SK-N-MC (cell line): Measurements from ENCODE around the gene FOLH1.
"Not testable (repeated sequence)": the region's sequence is repeated elsewhere in the genome, so short reads cannot be mapped to it uniquely, and the experiment has no call there.

ENCODE experiments used
- DNase-seq: peaks from one replicate; pipeline ENCODE4 v3.0.0-alpha.2; 2011; ENCODE audit warnings: low read depth, low spot score
- H3K27ac ChIP-seq: fragments of 200-600 bp; sonication (generic); 2 replicates; pipeline ENCODE4 v1.5.1; 2016; ENCODE audit warnings: mixed run types
- H3K36me3 ChIP-seq: fragments of 200-600 bp; sonication (generic); 2 replicates; pipeline ENCODE4 v1.6.1; 2017; ENCODE audit warnings: antibody characterized with exemption, low read length, mixed read lengths; ENCODE audit not compliant: insufficient read depth
- H3K4me3 ChIP-seq: fragments of 200-600 bp; sonication (generic); 2 replicates; pipeline ENCODE4 v1.5.1; 2016
- H3K9ac ChIP-seq: fragments of 200-600 bp; sonication (generic); 2 replicates; pipeline ENCODE4 v1.8.0; 2017; ENCODE audit warnings: mixed run types, mixed read lengths; ENCODE audit not compliant: insufficient read length
- H3K9me3 ChIP-seq: fragments of 200-600 bp; sonication (generic); 2 replicates; pipeline ENCODE4 v1.6.1; 2017; ENCODE audit warnings: low read depth, mild to moderate bottlenecking, antibody characterized with exemption, low read length, moderate library complexity, mixed read lengths
- EZH2 ChIP-seq: fragments of 200-600 bp; sonication (generic); IDR thresholded peaks from one replicate; pipeline ENCODE4 v1.6.1; 2017; ENCODE audit warnings: antibody characterized with exemption
- FOXP2 ChIP-seq: optimal IDR thresholded peaks from 2 replicates; pipeline ENCODE3; 2011; ENCODE audit warnings: mild to moderate bottlenecking, moderate library complexity; ENCODE audit not compliant: insufficient read depth; ENCODE audit errors: extremely low read length, control extremely low read depth
- POLR2AphosphoS5 ChIP-seq: IDR thresholded peaks from 2 replicates; pipeline ENCODE4 v1.6.1; 2012; ENCODE audit warnings: mild to moderate bottlenecking, low read depth, low read length, borderline replicate concordance

FOLH1 gene

DNA sequence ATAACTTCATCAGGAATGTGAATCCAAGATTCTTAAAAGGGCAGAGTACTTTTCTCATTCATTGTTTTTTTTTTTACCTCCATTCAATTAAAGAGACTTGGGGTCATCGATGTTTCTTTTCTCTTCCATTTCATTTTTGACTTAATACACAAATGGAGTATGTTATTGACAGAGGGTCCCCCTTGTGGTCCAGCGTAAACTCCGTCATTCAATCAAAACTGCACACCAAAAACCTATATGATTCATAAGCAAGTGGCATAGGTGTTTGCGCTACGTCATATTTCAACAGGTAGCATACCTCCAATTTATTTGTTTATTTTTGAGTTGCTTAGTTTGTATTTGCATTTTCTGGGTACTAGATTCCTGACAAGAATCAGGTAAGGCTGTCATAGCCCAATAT lies 12.7 kb upstream of the FOLH1 start:
- Histone ChIP-seq H3K9ac (no peak overlapping the region), H3K4me3 (no peak overlapping the region), H3K36me3 (no peaks in the 10 kb centered on the region), H3K27ac (no peak overlapping the region), H3K9me3 (no peaks in the 10 kb centered on the region)
- TF ChIP-seq POLR2AphosphoS5: no peak
- TF ChIP-seq FOXP2: no peak
- no peak for TF ChIP-seq EZH2
- no peak for DNase-seq

DNA sequence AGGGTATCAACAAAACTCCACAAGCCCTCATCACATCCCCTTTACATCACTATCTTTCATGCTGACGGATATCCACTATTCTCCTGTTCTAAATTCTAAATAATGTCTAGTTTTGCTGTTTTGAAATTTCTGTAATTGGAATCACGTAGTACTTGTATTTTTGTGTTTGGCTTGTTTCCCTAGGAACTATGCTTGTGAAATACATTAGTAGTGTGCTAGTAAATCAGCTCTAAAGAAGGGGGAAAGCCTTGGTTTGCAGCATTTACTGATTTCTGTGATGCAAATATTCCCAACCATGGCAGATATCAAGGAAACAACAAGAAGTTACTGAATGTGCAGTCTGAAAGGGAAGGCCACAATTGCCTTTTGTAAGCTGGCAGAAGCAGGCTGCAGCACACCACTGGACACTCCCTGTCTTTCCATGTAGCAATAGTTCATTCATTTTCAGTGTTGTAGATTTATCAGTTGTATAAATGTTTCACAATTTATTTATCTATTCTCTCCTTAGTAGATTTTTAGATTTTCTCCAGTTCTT lies 4.7 kb upstream of the FOLH1 start:
- TF ChIP-seq FOXP2: no peak
- no peaks in the 10 kb centered on the region for H3K36me3 ChIP-seq
- H3K27ac ChIP-seq: no peak overlapping the region
- no peak overlapping the region for H3K9ac ChIP-seq
- H3K4me3 ChIP-seq: no peak overlapping the region
- H3K9me3 ChIP-seq: no peaks in the 10 kb centered on the region
- DNase-seq: no peak

GRCh38 chr11:49206999-49207398 lies 1.4 kb downstream of the FOLH1 start:
- not testable (repeated sequence) for H3K4me3 ChIP-seq, H3K9me3 ChIP-seq, H3K9ac ChIP-seq, H3K27ac ChIP-seq, H3K36me3 ChIP-seq, DNase-seq

- Histone ChIP-seq H3K27ac (no peak overlapping the region), H3K9me3 (no peaks in the 10 kb centered on the region), H3K36me3 (no peaks in the 10 kb centered on the region), H3K4me3 (no peak overlapping the region), H3K9ac (no peak overlapping the region)
- DNase-seq: no peak
- TF ChIP-seq FOXP2: no peak
- TF ChIP-seq POLR2AphosphoS5: no peak
- TF ChIP-seq EZH2: no peak
These were observed 6.0 kb downstream of the FOLH1 start for GRCh38 chr11:49202287-49202976.

- not testable (repeated sequence) for DNase-seq, H3K27ac ChIP-seq, H3K9ac ChIP-seq, H3K36me3 ChIP-seq, H3K4me3 ChIP-seq, H3K9me3 ChIP-seq
These were observed 11.6 kb downstream of the FOLH1 start for GRCh38 chr11:49196775-49197174.

DNA sequence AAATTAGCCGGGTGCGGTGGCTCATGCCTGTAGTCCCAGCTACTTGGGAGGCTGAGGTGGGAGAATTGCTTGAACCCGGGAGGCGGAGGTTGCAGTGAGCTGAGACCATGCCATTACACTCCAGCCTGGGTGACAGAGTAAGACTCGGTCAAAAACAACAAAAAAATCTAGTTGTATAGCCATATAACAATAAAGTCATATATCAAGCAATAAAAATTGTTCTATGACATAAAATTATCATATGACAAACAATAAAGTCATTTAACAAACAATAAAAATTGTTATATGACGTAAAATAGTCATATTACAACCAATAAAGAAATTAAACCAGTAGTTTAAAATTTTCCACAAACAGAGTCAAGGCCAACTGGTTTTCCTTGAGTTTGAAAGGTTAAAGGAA lies 12.4 kb downstream of the FOLH1 start:
- not testable (repeated sequence) for H3K27ac ChIP-seq, H3K4me3 ChIP-seq, DNase-seq, H3K9ac ChIP-seq, H3K9me3 ChIP-seq, H3K36me3 ChIP-seq

DNA sequence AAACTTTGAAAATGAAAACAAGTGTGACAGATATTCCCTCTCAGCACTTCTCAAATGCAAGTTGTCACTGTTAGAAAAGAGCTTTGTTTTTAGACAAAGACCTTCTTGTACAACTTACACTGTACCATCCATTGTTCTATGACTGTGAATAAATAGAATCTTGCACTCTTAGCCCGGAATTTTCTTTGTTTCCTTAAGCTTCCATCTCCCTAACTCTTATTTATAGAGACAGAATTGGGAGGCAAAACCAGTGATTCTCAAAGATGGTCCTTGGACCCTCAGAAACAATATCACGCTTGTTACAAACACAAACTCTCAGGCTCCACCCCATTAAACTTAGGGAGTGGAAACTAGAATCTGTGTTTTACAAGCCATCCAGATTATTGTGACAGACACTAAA lies 18.1 kb downstream of the FOLH1 start:
- not testable (repeated sequence) for DNase-seq, H3K9me3 ChIP-seq, H3K9ac ChIP-seq, H3K4me3 ChIP-seq, H3K27ac ChIP-seq, H3K36me3 ChIP-seq

- H3K36me3 ChIP-seq, H3K9me3 ChIP-seq, H3K27ac ChIP-seq, H3K4me3 ChIP-seq, H3K9ac ChIP-seq, DNase-seq: not testable (repeated sequence)
These were observed 22.2 kb downstream of the FOLH1 start for GRCh38 chr11:49186225-49186624.

- not testable (repeated sequence) for H3K36me3 ChIP-seq, H3K4me3 ChIP-seq, H3K27ac ChIP-seq, DNase-seq, H3K9me3 ChIP-seq, H3K9ac ChIP-seq
These were observed 22.8 kb downstream of the FOLH1 start for GRCh38 chr11:49185597-49185996.

DNA sequence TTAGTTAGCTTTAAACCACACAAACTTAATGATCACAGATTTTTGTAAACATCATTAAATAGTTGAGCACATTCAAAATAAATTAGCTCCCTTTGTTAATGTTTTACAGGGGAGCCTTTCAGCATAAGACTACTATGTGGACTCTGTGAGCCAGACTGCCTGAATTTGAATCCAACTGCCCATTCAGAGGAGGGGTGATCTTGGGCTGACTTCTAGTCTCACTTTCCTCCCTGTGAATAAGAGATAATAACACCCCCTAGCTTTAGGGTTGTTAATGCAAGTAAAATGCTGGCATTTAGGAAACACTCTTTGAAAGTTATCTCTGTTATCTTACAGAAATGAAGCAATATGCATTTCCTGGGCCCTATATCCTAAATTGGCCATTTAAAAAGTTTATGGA lies 23.6 kb downstream of the FOLH1 start:
- not testable (repeated sequence) for H3K9me3 ChIP-seq, H3K36me3 ChIP-seq, H3K4me3 ChIP-seq, H3K27ac ChIP-seq, H3K9ac ChIP-seq, DNase-seq

DNA sequence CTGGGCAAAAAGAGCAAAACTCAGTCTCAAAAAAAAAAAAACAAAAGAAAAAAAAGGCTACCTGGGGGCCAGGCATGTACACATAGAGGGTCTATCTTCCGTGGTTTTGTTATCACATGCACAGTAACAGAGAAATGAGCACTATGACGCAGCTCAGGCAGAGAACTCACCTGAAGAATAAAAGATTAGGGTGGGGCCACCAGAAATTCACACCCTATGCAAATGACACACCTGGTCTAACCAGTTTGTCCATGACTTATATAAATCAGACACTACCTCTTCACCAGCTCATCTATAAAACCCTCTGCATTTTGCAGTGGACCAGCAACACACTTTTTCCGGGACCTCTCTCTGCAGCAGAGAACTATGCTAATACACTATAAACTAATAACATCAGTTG lies 30.5 kb downstream of the FOLH1 start:
- H3K27ac ChIP-seq, H3K36me3 ChIP-seq, H3K9ac ChIP-seq, H3K9me3 ChIP-seq, H3K4me3 ChIP-seq, DNase-seq: not testable (repeated sequence)

DNA sequence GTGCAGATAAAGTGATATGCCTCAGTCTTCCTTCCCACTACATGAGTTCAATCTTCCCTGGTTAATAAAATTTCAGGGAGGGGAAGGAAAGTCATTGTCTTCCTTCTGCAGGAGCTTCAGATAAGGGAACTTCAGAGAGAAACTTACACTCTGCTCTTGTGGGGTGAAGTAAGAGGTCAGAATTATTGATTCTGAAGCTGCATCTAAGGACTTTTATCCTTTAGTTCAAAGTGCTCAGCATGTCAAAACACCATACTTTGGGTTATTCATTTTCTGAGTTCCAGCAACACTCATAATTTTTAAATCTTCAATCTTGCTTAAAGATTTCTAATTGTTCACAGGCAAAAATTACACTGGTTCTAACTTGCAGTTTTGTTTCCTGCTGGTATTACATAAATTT lies 33.0 kb downstream of the FOLH1 start:
- not testable (repeated sequence) for H3K9ac ChIP-seq, H3K4me3 ChIP-seq, H3K27ac ChIP-seq, H3K9me3 ChIP-seq, DNase-seq, H3K36me3 ChIP-seq

- DNase-seq, H3K36me3 ChIP-seq: not testable (repeated sequence)
These were observed 33.6 kb downstream of the FOLH1 start for GRCh38 chr11:49174691-49175366.

DNA sequence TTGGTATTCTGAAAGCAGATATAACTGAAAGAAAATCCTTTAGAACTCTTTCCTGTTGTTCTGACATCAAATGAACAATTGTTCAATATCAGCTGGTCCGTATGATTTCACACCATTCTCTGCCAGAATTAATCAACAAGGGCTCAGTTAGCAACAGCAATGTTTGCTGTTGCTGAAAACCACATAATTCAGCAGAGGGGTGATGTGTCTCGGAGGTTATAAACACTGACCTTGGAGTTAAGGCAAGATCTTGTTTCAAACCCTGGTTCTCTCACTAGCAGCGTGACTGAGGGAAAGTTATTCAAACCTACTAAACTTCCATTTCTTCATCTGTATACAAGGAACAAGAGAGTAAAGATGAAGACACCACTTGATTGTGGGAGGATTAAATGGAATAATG lies 36.8 kb downstream of the FOLH1 start:
- not testable (repeated sequence) for H3K4me3 ChIP-seq, H3K9me3 ChIP-seq, DNase-seq, H3K27ac ChIP-seq, H3K9ac ChIP-seq, H3K36me3 ChIP-seq

More at GRCh38 chr11:49174691-49175366, 33.6 kb downstream of the FOLH1 start:
- H3K9me3 ChIP-seq, H3K27ac ChIP-seq, H3K4me3 ChIP-seq, H3K9ac ChIP-seq: not testable (repeated sequence)
